ENCODE results near the gene FARP2.

DNA sequence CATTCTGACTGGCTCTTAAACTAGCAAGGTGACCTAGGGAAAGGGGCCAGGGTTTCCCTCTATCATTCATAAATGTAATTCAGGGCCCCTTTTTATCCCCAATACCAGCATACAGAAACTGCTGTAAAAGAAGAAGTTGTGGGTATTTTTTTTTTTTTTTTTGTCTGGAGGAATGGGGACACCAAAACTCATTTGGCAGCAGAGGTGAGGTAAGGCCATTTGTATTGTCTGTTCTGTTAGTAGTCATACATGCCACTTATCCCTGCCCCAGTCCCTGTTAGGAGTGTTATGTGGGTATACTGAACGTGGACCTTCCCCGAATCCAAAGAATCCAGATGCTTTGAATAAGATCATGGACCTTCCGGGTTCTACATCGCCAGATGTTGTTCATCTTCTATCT lies 38.7 kb upstream of the FARP2 start:
- no peak for TF ChIP-seq ZFP37 (tag by site-specific recombination; IDR thresholded peaks at IDR 0.05)
- TF ChIP-seq ZNF747 (tag by site-specific recombination; IDR thresholded peaks at IDR 0.05) = no peak

All from HEK293 (cell line).